Measurements from ENCODE around the gene ACACB.
A peak's percentile ranks its signal among the peaks of the same experiment; 100 is the strongest.

The ACACB gene

GRCh38 chr12:109093022-109093918 is 23.1 kb upstream of the ACACB start, which contains the start of gene ALKBH2:
Gene ALKBH2, minus strand, starts transcription at chr12:109093472. Its CDS starts 686 bp downstream, at chr12:109092786.
- peak; percentile 93 for DNase-seq (ENCODE audit: extremely low read depth, insufficient read length)
- H3K36me3 ChIP-seq (ENCODE audit: control insufficient read depth, insufficient read depth, low read length): peaks cover 6% of the 10 kb centered on the region
- H3K27me3 ChIP-seq (replicated peaks; ENCODE audit: control insufficient read depth, insufficient read depth, low read length): no peaks in the 10 kb centered on the region
- TF ChIP-seq CTCF (IDR thresholded peaks at IDR 0.05; ENCODE audit: insufficient read depth, low read length, poor library complexity, severe bottlenecking): peak; percentile 97
- peak within 1 kb of the TSS; percentile 68 for H3K4me3 ChIP-seq (replicated peaks; ENCODE audit: low read depth, low read length)

GRCh38 chr12:109097140-109097434 is 19.3 kb upstream of the ACACB start:
- Histone ChIP-seq H3K27me3 (replicated peaks; ENCODE audit: control insufficient read depth, insufficient read depth, low read length) (no peaks in the 10 kb centered on the region), H3K4me3 (replicated peaks; ENCODE audit: low read depth, low read length) (peak overlapping the region; percentile 71), H3K36me3 (ENCODE audit: control insufficient read depth, insufficient read depth, low read length) (peaks cover 5% of the 10 kb centered on the region)
- no peak for TF ChIP-seq CTCF (IDR thresholded peaks at IDR 0.05; ENCODE audit: insufficient read depth, low read length, poor library complexity, severe bottlenecking)
- no peak for DNase-seq (ENCODE audit: extremely low read depth, insufficient read length)

- Histone ChIP-seq H3K4me3 (replicated peaks; ENCODE audit: low read depth, low read length) (peak within 1 kb of the TSS; percentile 71), H3K27me3 (replicated peaks; ENCODE audit: control insufficient read depth, insufficient read depth, low read length) (no peaks in the 10 kb centered on the region), H3K36me3 (ENCODE audit: control insufficient read depth, insufficient read depth, low read length) (peaks cover 5% of the 10 kb centered on the region)
- DNase-seq (ENCODE audit: extremely low read depth, insufficient read length): peak; percentile 95
- no peak for TF ChIP-seq CTCF (IDR thresholded peaks at IDR 0.05; ENCODE audit: insufficient read depth, low read length, poor library complexity, severe bottlenecking)
Observed at GRCh38 chr12:109097435-109098182, 18.8 kb upstream of the ACACB start, which contains the start of gene UNG. Gene UNG, plus strand, starts transcription at chr12:109097597. Its CDS starts 83 bp downstream, at chr12:109097680.

- H3K36me3 ChIP-seq (ENCODE audit: control insufficient read depth, insufficient read depth, low read length): peaks cover 6% of the 10 kb centered on the region
- TF ChIP-seq CTCF (IDR thresholded peaks at IDR 0.05; ENCODE audit: insufficient read depth, low read length, poor library complexity, severe bottlenecking): no peak
Observed at GRCh38 chr12:109098183-109098604, 18.2 kb upstream of the ACACB start.

GRCh38 chr12:109098651-109099050 is 17.7 kb upstream of the ACACB start:
- Histone ChIP-seq H3K36me3 (ENCODE audit: control insufficient read depth, insufficient read depth, low read length) (peaks cover 7% of the 10 kb centered on the region), H3K4me3 (replicated peaks; ENCODE audit: low read depth, low read length) (peak overlapping the region; percentile 71), H3K27me3 (replicated peaks; ENCODE audit: control insufficient read depth, insufficient read depth, low read length) (no peaks in the 10 kb centered on the region)
- TF ChIP-seq CTCF (IDR thresholded peaks at IDR 0.05; ENCODE audit: insufficient read depth, low read length, poor library complexity, severe bottlenecking): no peak
- no peak for DNase-seq (ENCODE audit: extremely low read depth, insufficient read length)

More at GRCh38 chr12:109098183-109098604, 18.2 kb upstream of the ACACB start:
- DNase-seq (ENCODE audit: extremely low read depth, insufficient read length): no peak
- H3K4me3 ChIP-seq (replicated peaks; ENCODE audit: low read depth, low read length): peak overlapping the region; percentile 71
- H3K27me3 ChIP-seq (replicated peaks; ENCODE audit: control insufficient read depth, insufficient read depth, low read length): no peaks in the 10 kb centered on the region

Measured in GM06990 (cell line).